H1 (cell line): Measurements from ENCODE around the gene INPP5K.

Experiments
- EZH2 ChIP-seq: fragments of 200-600 bp; sonication (generic); IDR thresholded peaks from 2 replicates; pipeline ENCODE4 v1.7.1; 2012; ENCODE audit warnings: low read depth, mild to moderate bottlenecking, moderate library complexity, low read length, inconsistent platforms; ENCODE audit not compliant: severe bottlenecking
- HDAC2 ChIP-seq, 2 experiments: fragments of 300-600 bp in 1 of 2; sonication (generic) in 1 of 2; IDR thresholded peaks; 2 replicates each; pipeline ENCODE4 v1.6.1; 2011 to 2012; ENCODE audit warnings: low read depth in 2 of 2, low read length in 2 of 2, mild to moderate bottlenecking in 2 of 2, moderate library complexity in 2 of 2, borderline replicate concordance in 1 of 2, inconsistent platforms in 1 of 2
- MAFK ChIP-seq: IDR thresholded peaks from 2 replicates; pipeline ENCODE4 v1.6.1; 2012; ENCODE audit warnings: low read depth, mild to moderate bottlenecking, improper control_type of control experiment, low read length
- POLR2A ChIP-seq, 2 experiments: IDR thresholded peaks; 1 replicate in 1 of 2; 2 replicates in 1 of 2; pipeline ENCODE4 v1.6.1; 2011; ENCODE audit warnings: low read depth in 2 of 2, low read length in 2 of 2, mild to moderate bottlenecking in 2 of 2; ENCODE audit errors: control extremely low read depth in 1 of 2
- POLR2AphosphoS5 ChIP-seq: IDR thresholded peaks from 2 replicates; pipeline ENCODE4 v1.6.1; 2011; ENCODE audit warnings: low read depth, low read length
- SAP30 ChIP-seq: fragments of 300-600 bp; sonication (generic); IDR thresholded peaks from 2 replicates; pipeline ENCODE4 v1.7.1; 2012; ENCODE audit warnings: low read length, moderate library complexity, mild to moderate bottlenecking, inconsistent platforms; ENCODE audit not compliant: insufficient read depth, insufficient replicate concordance
- SIN3A ChIP-seq, 2 experiments: IDR thresholded peaks in 1 of 2; conservative IDR thresholded peaks in 1 of 2; 2 replicates each; pipeline ENCODE4 v1.6.1; 2011 to 2012; ENCODE audit warnings: low read length in 2 of 2, improper control_type of control experiment in 1 of 2, low read depth in 1 of 2, mild to moderate bottlenecking in 1 of 2
- TF ChIP-seq, protein P1 (sequence below), 3 experiments: IDR thresholded peaks; 1 replicate in 2 of 3; 2 replicates in 1 of 3; pipeline versions ENCODE4 v1.5.1 to v1.6.1; 2011; ENCODE audit warnings: low read length in 3 of 3, mild to moderate bottlenecking in 3 of 3, inconsistent platforms in 2 of 3, low read depth in 1 of 3, moderate library complexity in 1 of 3; ENCODE audit not compliant: insufficient read depth in 1 of 3; ENCODE audit errors: control extremely low read depth in 1 of 3
- TF ChIP-seq, protein P2 (sequence below): IDR thresholded peaks from 2 replicates; pipeline ENCODE4 v1.6.1; 2012; ENCODE audit warnings: inconsistent platforms

DNA sequence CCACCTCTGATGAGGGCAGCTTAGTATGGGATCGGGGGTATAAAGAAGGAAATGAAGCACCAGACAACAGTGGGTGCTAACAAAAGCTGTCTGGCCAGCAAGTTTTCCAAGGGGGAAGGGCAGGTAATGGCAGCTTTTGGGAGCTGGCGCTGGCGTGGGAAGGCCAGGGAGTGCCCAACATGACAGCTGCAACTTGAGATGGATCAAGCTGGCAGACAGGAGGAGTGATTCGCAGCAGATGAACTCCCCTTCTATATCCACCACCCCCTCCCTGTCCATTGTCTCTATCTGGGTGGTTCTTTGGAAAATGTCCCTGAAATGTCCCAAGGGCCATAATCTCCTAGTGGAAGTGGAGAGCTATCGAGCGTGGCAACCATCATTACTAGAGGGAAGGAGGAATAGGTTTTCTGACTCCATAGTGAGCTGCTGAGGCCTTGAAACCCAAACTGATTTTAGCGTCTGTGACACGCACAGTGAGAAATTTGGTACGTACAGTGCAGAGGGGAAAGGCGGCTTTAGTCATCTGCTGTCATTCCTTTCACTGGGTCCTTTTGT lies 4.8 kb upstream of the INPP5K start:
- TF ChIP-seq, protein P1, sequence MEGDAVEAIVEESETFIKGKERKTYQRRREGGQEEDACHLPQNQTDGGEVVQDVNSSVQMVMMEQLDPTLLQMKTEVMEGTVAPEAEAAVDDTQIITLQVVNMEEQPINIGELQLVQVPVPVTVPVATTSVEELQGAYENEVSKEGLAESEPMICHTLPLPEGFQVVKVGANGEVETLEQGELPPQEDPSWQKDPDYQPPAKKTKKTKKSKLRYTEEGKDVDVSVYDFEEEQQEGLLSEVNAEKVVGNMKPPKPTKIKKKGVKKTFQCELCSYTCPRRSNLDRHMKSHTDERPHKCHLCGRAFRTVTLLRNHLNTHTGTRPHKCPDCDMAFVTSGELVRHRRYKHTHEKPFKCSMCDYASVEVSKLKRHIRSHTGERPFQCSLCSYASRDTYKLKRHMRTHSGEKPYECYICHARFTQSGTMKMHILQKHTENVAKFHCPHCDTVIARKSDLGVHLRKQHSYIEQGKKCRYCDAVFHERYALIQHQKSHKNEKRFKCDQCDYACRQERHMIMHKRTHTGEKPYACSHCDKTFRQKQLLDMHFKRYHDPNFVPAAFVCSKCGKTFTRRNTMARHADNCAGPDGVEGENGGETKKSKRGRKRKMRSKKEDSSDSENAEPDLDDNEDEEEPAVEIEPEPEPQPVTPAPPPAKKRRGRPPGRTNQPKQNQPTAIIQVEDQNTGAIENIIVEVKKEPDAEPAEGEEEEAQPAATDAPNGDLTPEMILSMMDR (IDR thresholded peaks at IDR 0.05; ENCODE audit: control extremely low read depth in 1 of 3, insufficient read depth in 1 of 3, low read depth in 1 of 3, low read length in 3 of 3): no peak
- TF ChIP-seq SAP30 (no peak), POLR2AphosphoS5 (0 out of 2 replicates have a peak, but pooled peaks have one; percentile 13), SIN3A (conservative IDR thresholded peaks at IDR 0.05 in 1 of 2, IDR thresholded peaks at IDR 0.05 in 1 of 2; ENCODE audit: low read depth in 1 of 2, low read length in 2 of 2) (no peak), EZH2 (no peak), POLR2A (IDR thresholded peaks at IDR 0.05; ENCODE audit: control extremely low read depth in 1 of 2, low read depth in 2 of 2, low read length in 2 of 2) (0 out of 3 replicates have a peak, but pooled peaks of 1 of the 2 experiments have one; percentile 20), HDAC2 (IDR thresholded peaks at IDR 0.05; ENCODE audit: borderline replicate concordance in 1 of 2, low read depth in 2 of 2, low read length in 2 of 2) (no peak), MAFK (no peak)
- TF ChIP-seq, protein P2, sequence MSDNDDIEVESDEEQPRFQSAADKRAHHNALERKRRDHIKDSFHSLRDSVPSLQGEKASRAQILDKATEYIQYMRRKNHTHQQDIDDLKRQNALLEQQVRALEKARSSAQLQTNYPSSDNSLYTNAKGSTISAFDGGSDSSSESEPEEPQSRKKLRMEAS: no peak
